Endothelial cell of umbilical vein (primary cell): ENCODE results near the gene RHOF.

Source experiments
- EZH2 ChIP-seq: IDR thresholded peaks from 2 replicates; pipeline ENCODE4 v1.6.1; 2012; ENCODE audit warnings: borderline replicate concordance, low read depth, mild to moderate bottlenecking, moderate library complexity, low read length, inconsistent platforms; ENCODE audit not compliant: severe bottlenecking
- GATA2 ChIP-seq: IDR thresholded peaks from 2 replicates; pipeline ENCODE4 v1.7.0; 2011; ENCODE audit warnings: low read depth, mild to moderate bottlenecking, moderate library complexity, mixed read lengths, low read length; ENCODE audit not compliant: insufficient read length, insufficient read depth
- MYC ChIP-seq: IDR thresholded peaks from one replicate; pipeline ENCODE4 v1.6.1; 2011; ENCODE audit warnings: mild to moderate bottlenecking, low read depth, low read length
- POLR2A ChIP-seq: IDR thresholded peaks from 2 replicates; pipeline ENCODE4 v1.6.1; 2012; ENCODE audit warnings: low read depth, mild to moderate bottlenecking, control low read depth, low read length
- POLR2AphosphoS5 ChIP-seq: IDR thresholded peaks from 2 replicates; pipeline ENCODE4 v1.6.1; 2012; ENCODE audit warnings: low read depth, mild to moderate bottlenecking, control low read depth, low read length, moderate library complexity; ENCODE audit not compliant: insufficient read depth
- TF ChIP-seq, protein P1 (sequence below), 2 donors: IDR thresholded peaks; 1 replicate in 1 of 2; 2 replicates in 1 of 2; pipeline ENCODE4 v1.5.1; 2011; ENCODE audit warnings: low read length in 2 of 2, mild to moderate bottlenecking in 2 of 2, moderate library complexity in 2 of 2, control low read depth in 1 of 2, inconsistent platforms in 1 of 2, low read depth in 1 of 2; ENCODE audit not compliant: insufficient read depth in 1 of 2; ENCODE audit errors: extremely low read depth in 1 of 2

DNA sequence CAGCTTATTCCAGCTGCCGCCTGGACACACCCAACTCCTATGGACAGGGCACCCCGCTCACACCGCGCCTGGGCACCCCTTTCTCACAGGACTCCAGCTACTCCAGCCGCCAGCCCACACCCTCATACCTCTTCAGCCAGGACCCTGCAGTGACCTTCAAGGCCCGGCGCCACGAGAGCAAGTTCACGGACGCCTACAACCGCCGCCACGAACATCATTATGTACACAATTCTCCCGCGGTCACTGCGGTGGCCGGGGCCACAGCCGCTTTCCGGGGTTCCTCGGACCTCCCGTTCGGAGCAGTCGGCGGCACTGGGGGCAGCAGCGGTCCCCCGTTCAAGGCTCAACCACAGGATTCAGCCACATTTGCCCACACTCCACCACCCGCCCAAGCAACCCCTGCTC lies 16.2 kb upstream of the RHOF start:
- TF ChIP-seq, protein P1, sequence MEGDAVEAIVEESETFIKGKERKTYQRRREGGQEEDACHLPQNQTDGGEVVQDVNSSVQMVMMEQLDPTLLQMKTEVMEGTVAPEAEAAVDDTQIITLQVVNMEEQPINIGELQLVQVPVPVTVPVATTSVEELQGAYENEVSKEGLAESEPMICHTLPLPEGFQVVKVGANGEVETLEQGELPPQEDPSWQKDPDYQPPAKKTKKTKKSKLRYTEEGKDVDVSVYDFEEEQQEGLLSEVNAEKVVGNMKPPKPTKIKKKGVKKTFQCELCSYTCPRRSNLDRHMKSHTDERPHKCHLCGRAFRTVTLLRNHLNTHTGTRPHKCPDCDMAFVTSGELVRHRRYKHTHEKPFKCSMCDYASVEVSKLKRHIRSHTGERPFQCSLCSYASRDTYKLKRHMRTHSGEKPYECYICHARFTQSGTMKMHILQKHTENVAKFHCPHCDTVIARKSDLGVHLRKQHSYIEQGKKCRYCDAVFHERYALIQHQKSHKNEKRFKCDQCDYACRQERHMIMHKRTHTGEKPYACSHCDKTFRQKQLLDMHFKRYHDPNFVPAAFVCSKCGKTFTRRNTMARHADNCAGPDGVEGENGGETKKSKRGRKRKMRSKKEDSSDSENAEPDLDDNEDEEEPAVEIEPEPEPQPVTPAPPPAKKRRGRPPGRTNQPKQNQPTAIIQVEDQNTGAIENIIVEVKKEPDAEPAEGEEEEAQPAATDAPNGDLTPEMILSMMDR (IDR thresholded peaks at IDR 0.05; ENCODE audit: extremely low read depth in 1 of 2, insufficient read depth in 1 of 2, low read depth in 1 of 2, low read length in 2 of 2) = no peak
- TF ChIP-seq POLR2A (no peak), POLR2AphosphoS5 (no peak), GATA2 (no peak), MYC (no peak), EZH2 (no peak)
